A673 (cell line): ENCODE measurements around the gene DCLK2.

Experiments used
- CTCF ChIP-seq: fragments of 300-800, 200-600 bp; sonication (generic); conservative IDR thresholded peaks from 2 replicates; pipeline ENCODE4 v1.5.1; 2017; ENCODE audit warnings: low read depth, mild to moderate bottlenecking, antibody characterized with exemption, low read length, moderate library complexity, mixed read lengths
- EZH2 ChIP-seq: fragments of 200-600 bp; sonication (generic); IDR thresholded peaks from 2 replicates; pipeline ENCODE4 v1.6.1; 2017; ENCODE audit warnings: borderline replicate concordance, low read depth, mild to moderate bottlenecking, mixed read lengths, antibody characterized with exemption, low read length; ENCODE audit not compliant: poor library complexity, severe bottlenecking

DNA sequence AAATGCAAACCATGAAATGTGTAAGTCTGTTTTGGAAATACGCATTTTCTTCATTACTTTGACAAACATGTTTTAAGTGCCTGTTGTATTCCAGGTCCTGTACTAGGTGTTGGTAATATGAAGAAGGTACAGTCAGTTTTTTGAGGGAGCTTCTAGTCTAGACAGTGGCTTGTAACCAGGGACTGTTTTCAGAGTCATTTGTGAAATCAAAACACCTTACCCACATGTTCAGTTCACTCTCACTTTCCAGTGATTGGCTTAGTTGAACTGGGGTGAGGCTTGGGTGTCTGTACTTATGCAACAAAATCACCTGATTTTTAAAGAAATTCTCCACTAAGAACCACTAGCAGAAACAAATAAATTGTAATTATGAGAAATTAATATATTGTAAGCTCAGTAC is 16.4 kb downstream of the DCLK2 start:
- TF ChIP-seq CTCF (no peak), EZH2 (no peak)
